ENCODE results near the gene STEAP2.

The STEAP2 gene

GRCh38 chr7:90246171-90246570 lies 34.6 kb downstream of the STEAP2 start:
- Histone ChIP-seq H3K4me3 (ENCODE audit: low read depth, low read length) (no peak overlapping the region), H3K23ac (ENCODE audit: low read length) (no peak overlapping the region), H3K9ac (ENCODE audit: low read length) (peak overlapping the region; percentile 24), H2BK120ac (ENCODE audit: insufficient read depth, low read length, poor library complexity) (no peak overlapping the region), H3K36me3 (ENCODE audit: control insufficient read depth in 1 of 2, insufficient read depth in 2 of 2, low read length in 2 of 2) (no peaks in the 10 kb centered on the region), H3K27me3 (ENCODE audit: insufficient read depth, low read length) (no peaks in the 10 kb centered on the region), H4K91ac (ENCODE audit: low read depth, low read length) (no peak overlapping the region), H3K18ac (ENCODE audit: low read length) (no peak overlapping the region), H3K9me3 (ENCODE audit: insufficient read depth, low read depth, low read length) (no peaks in the 10 kb centered on the region), H3K4ac (ENCODE audit: low read depth, low read length) (no peak overlapping the region), H3K79me2 (ENCODE audit: control insufficient read depth, insufficient read depth, low read length, poor library complexity) (no peaks in the 10 kb centered on the region), H3K14ac (ENCODE audit: low read length) (no peak overlapping the region), H2BK12ac (ENCODE audit: low read length) (no peak overlapping the region), H2AK5ac (ENCODE audit: low read length) (no peak overlapping the region), H3K79me1 (ENCODE audit: low read length) (no peaks in the 10 kb centered on the region), H3K4me2 (ENCODE audit: low read length) (no peak overlapping the region), H2AFZ (ENCODE audit: insufficient read depth, low read length, poor library complexity) (peak overlapping the region; percentile 71), H2BK5ac (ENCODE audit: low read depth, low read length, poor library complexity) (no peak overlapping the region), H4K8ac (ENCODE audit: low read depth, low read length) (no peak overlapping the region), H3K4me1 (ENCODE audit: control insufficient read depth in 1 of 2, insufficient read depth in 2 of 2, low read length in 2 of 2) (peaks cover 0 to 2% of the 10 kb centered on the region in 2 experiments), H3K27ac (ENCODE audit: low read depth, low read length) (no peak overlapping the region), H4K12ac (ENCODE audit: low read depth, low read length) (no peak overlapping the region)
- no peak for DNase-seq
- no CpG with 5 or more reads among the region's 9 CpGs for WGBS (ENCODE audit: extremely low coverage, insufficient coverage, insufficient read length)

- Histone ChIP-seq H3K23ac (ENCODE audit: low read length) (no peak overlapping the region), H4K91ac (ENCODE audit: low read depth, low read length) (no peak overlapping the region), H2BK120ac (ENCODE audit: insufficient read depth, low read length, poor library complexity) (no peak overlapping the region), H3K36me3 (ENCODE audit: control insufficient read depth in 1 of 2, insufficient read depth in 2 of 2, low read length in 2 of 2) (no peaks in the 10 kb centered on the region), H4K12ac (ENCODE audit: low read depth, low read length) (no peak overlapping the region), H2AK5ac (ENCODE audit: low read length) (no peak overlapping the region), H3K4me2 (ENCODE audit: low read length) (no peak overlapping the region), H3K27me3 (ENCODE audit: insufficient read depth, low read length) (no peaks in the 10 kb centered on the region), H3K18ac (ENCODE audit: low read length) (no peak overlapping the region), H3K79me1 (ENCODE audit: low read length) (no peaks in the 10 kb centered on the region), H3K14ac (ENCODE audit: low read length) (no peak overlapping the region), H3K9ac (ENCODE audit: low read length) (no peak overlapping the region), H3K4me3 (ENCODE audit: low read depth, low read length) (no peak overlapping the region), H2BK12ac (ENCODE audit: low read length) (no peak overlapping the region), H3K79me2 (ENCODE audit: control insufficient read depth, insufficient read depth, low read length, poor library complexity) (no peaks in the 10 kb centered on the region), H3K4ac (ENCODE audit: low read depth, low read length) (no peak overlapping the region), H3K9me3 (ENCODE audit: insufficient read depth, low read depth, low read length) (no peaks in the 10 kb centered on the region), H2AFZ (ENCODE audit: insufficient read depth, low read length, poor library complexity) (no peak overlapping the region), H3K4me1 (ENCODE audit: control insufficient read depth in 1 of 2, insufficient read depth in 2 of 2, low read length in 2 of 2) (peaks cover 0 to 2% of the 10 kb centered on the region in 2 experiments), H2BK5ac (ENCODE audit: low read depth, low read length, poor library complexity) (no peak overlapping the region), H4K8ac (ENCODE audit: low read depth, low read length) (no peak overlapping the region), H3K27ac (ENCODE audit: low read depth, low read length) (no peak overlapping the region)
- DNase-seq: no peak
- no CpG with 5 or more reads among the region's 3 CpGs for WGBS (ENCODE audit: extremely low coverage, insufficient coverage, insufficient read length)
Measured at GRCh38 chr7:90248706-90249105, 37.2 kb downstream of the STEAP2 start.

- no peak overlapping the region for H3K4ac ChIP-seq (ENCODE audit: low read depth, low read length)
- H3K27ac ChIP-seq (ENCODE audit: low read depth, low read length): no peak overlapping the region
- no peaks in the 10 kb centered on the region for H3K27me3 ChIP-seq (ENCODE audit: insufficient read depth, low read length)
- no peak overlapping the region for H2BK5ac ChIP-seq (ENCODE audit: low read depth, low read length, poor library complexity)
- no CpG with 5 or more reads among the region's 3 CpGs for WGBS (ENCODE audit: extremely low coverage, insufficient coverage, insufficient read length)
- no peaks in the 10 kb centered on the region for H3K79me1 ChIP-seq (ENCODE audit: low read length)
- no peak overlapping the region for H2BK12ac ChIP-seq (ENCODE audit: low read length)
- H3K79me2 ChIP-seq (ENCODE audit: control insufficient read depth, insufficient read depth, low read length, poor library complexity): no peaks in the 10 kb centered on the region
- no peak overlapping the region for H2AFZ ChIP-seq (ENCODE audit: insufficient read depth, low read length, poor library complexity)
- no peak overlapping the region for H4K12ac ChIP-seq (ENCODE audit: low read depth, low read length)
- H3K14ac ChIP-seq (ENCODE audit: low read length): no peak overlapping the region
- no peak overlapping the region for H2BK120ac ChIP-seq (ENCODE audit: insufficient read depth, low read length, poor library complexity)
- no peak overlapping the region for H4K91ac ChIP-seq (ENCODE audit: low read depth, low read length)
- H3K18ac ChIP-seq (ENCODE audit: low read length): no peak overlapping the region
- no peak overlapping the region for H3K4me3 ChIP-seq (ENCODE audit: low read depth, low read length)
- H2AK5ac ChIP-seq (ENCODE audit: low read length): no peak overlapping the region
- H3K4me1 ChIP-seq (ENCODE audit: control insufficient read depth in 1 of 2, insufficient read depth in 2 of 2, low read length in 2 of 2): no peaks in the 10 kb centered on the region
- H3K23ac ChIP-seq (ENCODE audit: low read length): no peak overlapping the region
- no peak overlapping the region for H3K4me2 ChIP-seq (ENCODE audit: low read length)
- no peak overlapping the region for H4K8ac ChIP-seq (ENCODE audit: low read depth, low read length)
- no peaks in the 10 kb centered on the region for H3K9me3 ChIP-seq (ENCODE audit: insufficient read depth, low read depth, low read length)
- H3K36me3 ChIP-seq (ENCODE audit: control insufficient read depth in 1 of 2, insufficient read depth in 2 of 2, low read length in 2 of 2): no peaks in the 10 kb centered on the region
- H3K9ac ChIP-seq (ENCODE audit: low read length): no peak overlapping the region
- DNase-seq: no peak
Measured at GRCh38 chr7:90250601-90251303, 39.2 kb downstream of the STEAP2 start.

DNA sequence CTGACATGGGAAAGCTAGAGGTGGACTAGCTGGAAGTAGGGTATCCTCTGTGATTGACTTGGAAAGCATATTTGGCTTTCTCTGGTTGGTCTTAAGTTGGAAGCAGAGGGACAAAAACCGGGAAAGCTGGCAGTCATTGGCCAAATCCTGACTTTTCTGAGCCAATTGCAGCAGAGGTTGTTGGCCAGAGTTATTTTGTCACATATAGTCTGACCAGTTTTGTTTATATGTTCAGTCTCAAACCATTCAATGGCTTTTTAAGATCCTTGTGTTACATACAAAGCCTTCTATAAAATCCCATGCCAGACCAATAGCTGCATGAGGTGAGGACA lies 39.7 kb downstream of the STEAP2 start:
- DNase-seq: no peak

More for the DNA sequence above, 39.7 kb downstream of the STEAP2 start:
- H3K36me3 ChIP-seq (ENCODE audit: control insufficient read depth in 1 of 2, insufficient read depth in 2 of 2, low read length in 2 of 2): no peaks in the 10 kb centered on the region
- no peak overlapping the region for H2AK5ac ChIP-seq (ENCODE audit: low read length)
- H3K27me3 ChIP-seq (ENCODE audit: insufficient read depth, low read length): no peaks in the 10 kb centered on the region
- H4K91ac ChIP-seq (ENCODE audit: low read depth, low read length): no peak overlapping the region
- no CpG with 5 or more reads among the region's 1 CpG for WGBS (ENCODE audit: extremely low coverage, insufficient coverage, insufficient read length)
- no peaks in the 10 kb centered on the region for H3K79me1 ChIP-seq (ENCODE audit: low read length)
- no peak overlapping the region for H3K9ac ChIP-seq (ENCODE audit: low read length)
- H4K8ac ChIP-seq (ENCODE audit: low read depth, low read length): no peak overlapping the region
- no peak overlapping the region for H4K12ac ChIP-seq (ENCODE audit: low read depth, low read length)
- no peak overlapping the region for H3K4me2 ChIP-seq (ENCODE audit: low read length)
- no peaks in the 10 kb centered on the region for H3K9me3 ChIP-seq (ENCODE audit: insufficient read depth, low read depth, low read length)
- H3K4me1 ChIP-seq (ENCODE audit: control insufficient read depth in 1 of 2, insufficient read depth in 2 of 2, low read length in 2 of 2): no peaks in the 10 kb centered on the region
- H3K4ac ChIP-seq (ENCODE audit: low read depth, low read length): no peak overlapping the region
- no peak overlapping the region for H2BK5ac ChIP-seq (ENCODE audit: low read depth, low read length, poor library complexity)
- no peaks in the 10 kb centered on the region for H3K79me2 ChIP-seq (ENCODE audit: control insufficient read depth, insufficient read depth, low read length, poor library complexity)
- no peak overlapping the region for H2BK120ac ChIP-seq (ENCODE audit: insufficient read depth, low read length, poor library complexity)
- no peak overlapping the region for H3K23ac ChIP-seq (ENCODE audit: low read length)
- H3K18ac ChIP-seq (ENCODE audit: low read length): no peak overlapping the region
- no peak overlapping the region for H3K27ac ChIP-seq (ENCODE audit: low read depth, low read length)
- H2BK12ac ChIP-seq (ENCODE audit: low read length): no peak overlapping the region
- H3K14ac ChIP-seq (ENCODE audit: low read length): no peak overlapping the region
- no peak overlapping the region for H3K4me3 ChIP-seq (ENCODE audit: low read depth, low read length)
- H2AFZ ChIP-seq (ENCODE audit: insufficient read depth, low read length, poor library complexity): no peak overlapping the region
